Mesenchymal stem cell (in vitro differentiated cells and primary cell): Measurements from ENCODE around the gene CSTB.

Experiments used
- DNase-seq: peaks from one replicate; pipeline ENCODE4 v3.0.0-alpha.2; 2013
- H2AFZ ChIP-seq: one replicate; pipeline ENCODE4 v1.6.1; 2013; ENCODE audit warnings: low read depth, mild to moderate bottlenecking, control low read depth, inconsistent platforms, low read length, moderate library complexity
- H2AK5ac ChIP-seq: 2 replicates; pipeline ENCODE4 v1.6.1; 2013; ENCODE audit warnings: low read length, moderate library complexity, mild to moderate bottlenecking, inconsistent platforms; ENCODE audit not compliant: severe bottlenecking
- H2BK120ac ChIP-seq: one replicate; pipeline ENCODE4 v1.6.1; 2013; ENCODE audit warnings: low read depth, mild to moderate bottlenecking, inconsistent platforms, low read length, moderate library complexity
- H2BK12ac ChIP-seq, 2 experiments: one replicate each; pipeline ENCODE4 v1.6.1; 2013; ENCODE audit warnings: inconsistent platforms in 2 of 2, low read length in 2 of 2, mild to moderate bottlenecking in 2 of 2, moderate library complexity in 2 of 2, control low read depth in 1 of 2
- H2BK15ac ChIP-seq: one replicate; pipeline ENCODE4 v1.6.1; 2013; ENCODE audit warnings: mild to moderate bottlenecking, low read depth, inconsistent platforms; ENCODE audit not compliant: poor library complexity, severe bottlenecking
- H2BK5ac ChIP-seq: 2 replicates; pipeline ENCODE4 v1.6.1; 2013; ENCODE audit warnings: low read depth, mild to moderate bottlenecking, low read length, control low read depth, inconsistent platforms; ENCODE audit not compliant: poor library complexity, severe bottlenecking
- H3K14ac ChIP-seq, 2 experiments: one replicate each; pipeline ENCODE4 v1.6.1; 2013; ENCODE audit warnings: inconsistent platforms in 2 of 2, low read length in 2 of 2, control low read depth in 1 of 2, mild to moderate bottlenecking in 1 of 2, moderate library complexity in 1 of 2
- H3K18ac ChIP-seq, 2 experiments: one replicate each; pipeline ENCODE4 v1.6.1; 2013; ENCODE audit warnings: inconsistent platforms in 2 of 2, low read length in 2 of 2, control low read depth in 1 of 2, low read depth in 1 of 2, mild to moderate bottlenecking in 1 of 2
- H3K23ac ChIP-seq, 2 experiments: one replicate each; pipeline ENCODE4 v1.6.1; 2013; ENCODE audit warnings: inconsistent platforms in 2 of 2, low read length in 2 of 2, mild to moderate bottlenecking in 2 of 2, moderate library complexity in 2 of 2, control low read depth in 1 of 2
- H3K27ac ChIP-seq: 2 replicates; pipeline ENCODE4 v1.5.1; 2013; ENCODE audit warnings: mild to moderate bottlenecking, moderate library complexity, low read length, control low read depth, inconsistent platforms; ENCODE audit not compliant: poor library complexity, severe bottlenecking
- H3K27me3 ChIP-seq, 2 experiments: 2 replicates each; pipeline versions ENCODE4 v1.6.1 to v1.7.0; 2013; ENCODE audit warnings: low read length in 2 of 2, mild to moderate bottlenecking in 2 of 2, moderate library complexity in 2 of 2, control low read depth in 1 of 2, inconsistent platforms in 1 of 2; ENCODE audit not compliant: control insufficient read depth in 1 of 2, insufficient read depth in 1 of 2
- H3K36me3 ChIP-seq, 2 experiments: 2 replicates each; pipeline versions ENCODE4 v1.6.1 to v1.7.0; 2013; ENCODE audit warnings: low read length in 2 of 2, control low read depth in 1 of 2, inconsistent platforms in 1 of 2, low read depth in 1 of 2, mild to moderate bottlenecking in 1 of 2; ENCODE audit not compliant: insufficient read depth in 2 of 2, control insufficient read depth in 1 of 2
- H3K4ac ChIP-seq, 2 experiments: one replicate each; pipeline ENCODE4 v1.6.1; 2013; ENCODE audit warnings: inconsistent platforms in 2 of 2, low read length in 2 of 2, mild to moderate bottlenecking in 2 of 2, moderate library complexity in 2 of 2, control low read depth in 1 of 2, low read depth in 1 of 2
- H3K4me1 ChIP-seq: 2 replicates; pipeline ENCODE4 v1.6.1; 2013; ENCODE audit warnings: low read depth, low read length, control low read depth; ENCODE audit not compliant: control insufficient read depth, insufficient read depth
- H3K4me2 ChIP-seq: 2 replicates; pipeline ENCODE4 v1.6.1; 2013; ENCODE audit warnings: low read length, mild to moderate bottlenecking, inconsistent platforms; ENCODE audit not compliant: poor library complexity, severe bottlenecking
- H3K4me3 ChIP-seq, 2 experiments: 2 replicates each; pipeline versions ENCODE4 v1.5.1 to v1.7.0; 2013; ENCODE audit warnings: low read length in 2 of 2, mild to moderate bottlenecking in 2 of 2, control low read depth in 1 of 2, low read depth in 1 of 2; ENCODE audit not compliant: insufficient read depth in 1 of 2
- H3K79me1 ChIP-seq: replicated peaks from 2 replicates; pipeline ENCODE4 v1.6.1; 2013; ENCODE audit warnings: mild to moderate bottlenecking, control low read depth, low read length, inconsistent platforms; ENCODE audit not compliant: poor library complexity, severe bottlenecking
- H3K9ac ChIP-seq: 2 replicates; pipeline ENCODE4 v1.7.0; 2013; ENCODE audit warnings: mild to moderate bottlenecking, low read length, moderate library complexity
- H3K9me3 ChIP-seq: 2 replicates; pipeline ENCODE4 v1.7.0; 2013; ENCODE audit warnings: mild to moderate bottlenecking, low read length; ENCODE audit not compliant: control insufficient read depth
- H4K8ac ChIP-seq: one replicate; pipeline ENCODE4 v1.6.1; 2013; ENCODE audit warnings: inconsistent platforms, mild to moderate bottlenecking, low read length, moderate library complexity
- H4K91ac ChIP-seq: one replicate; pipeline ENCODE4 v1.6.1; 2013; ENCODE audit warnings: mild to moderate bottlenecking, low read length, inconsistent platforms
- WGBS: methylation state at CpG from one replicate; pipeline ENCODE4 v1.1.7; 2013; ENCODE audit warnings: mixed read lengths; 5-methylcytosine and 5-hydroxymethylcytosine counted together

CSTB gene

DNA sequence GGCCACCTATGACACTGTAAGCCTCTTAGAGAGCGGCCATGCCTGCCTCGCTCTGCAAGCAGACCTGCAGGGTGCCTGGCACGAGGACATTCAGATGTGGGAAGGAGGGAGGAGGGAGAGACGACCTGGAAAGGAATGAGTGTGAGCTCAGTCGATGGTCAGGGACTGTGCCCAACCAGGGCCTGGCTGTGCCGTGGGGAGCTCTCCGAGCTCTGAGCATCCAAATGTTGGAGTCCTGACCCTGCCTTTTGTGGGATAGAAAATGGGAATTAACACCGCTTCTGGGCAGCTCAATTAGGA lies 7.3 kb downstream of the CSTB start:
- Histone ChIP-seq H4K91ac (peak overlapping the region; percentile 100), H3K14ac (no peak overlapping the region), H2BK12ac (peak overlapping the region; percentile 75), H2BK5ac (no peak overlapping the region), H3K18ac (peak overlapping the region; percentile 90 to 93), H2BK15ac (peak overlapping the region; percentile 31), H3K27me3 (no peaks in the 10 kb centered on the region), H3K9ac (peak overlapping the region; percentile 80), H3K4me2 (no peak overlapping the region), H2AK5ac (peak overlapping the region; percentile 16), H3K4ac (no peak overlapping the region), H2BK120ac (no peak overlapping the region), H3K36me3 (peaks cover 16 to 30% of the 10 kb centered on the region in 2 experiments), H3K23ac (no peak overlapping the region), H2AFZ (no peak overlapping the region), H3K9me3 (no peaks in the 10 kb centered on the region), H4K8ac (peak overlapping the region; percentile 80), H3K4me1 (peaks cover 27% of the 10 kb centered on the region), H3K4me3 (no peak overlapping the region), H3K27ac (no peak overlapping the region), H3K79me1 (peaks cover 6% of the 10 kb centered on the region)
- DNase-seq: no peak
- 76% methylated on average over 6 of the region's 8 CpGs for WGBS

GRCh38 chr21:43767984-43768867 lies 7.9 kb downstream of the CSTB start:
- H3K23ac ChIP-seq: no peak overlapping the region
- H3K27ac ChIP-seq: peak overlapping the region; percentile 23
- peak overlapping the region; percentile 80 for H3K9ac ChIP-seq
- H2BK15ac ChIP-seq: peak overlapping the region; percentile 96
- H3K4me3 ChIP-seq: no peak overlapping the region
- peak overlapping the region; percentile 95 to 100 for H3K4ac ChIP-seq
- H2AK5ac ChIP-seq: peak overlapping the region; percentile 88
- peak overlapping the region in 1 of 2 experiments; percentile 93 for H3K14ac ChIP-seq
- DNase-seq: peak; percentile 81
- H2BK120ac ChIP-seq: peak overlapping the region; percentile 97
- 65% methylated on average over 34 of the region's 34 CpGs for whole genome bisulfite sequencing
- peaks cover 2% of the 10 kb centered on the region for H3K79me1 ChIP-seq
- peak overlapping the region; percentile 90 to 93 for H3K18ac ChIP-seq
- H2BK5ac ChIP-seq: peak overlapping the region; percentile 67
- H4K8ac ChIP-seq: peak overlapping the region; percentile 80
- peaks cover under 1% of the 10 kb centered on the region for H3K9me3 ChIP-seq
- peaks cover 13 to 28% of the 10 kb centered on the region in 2 experiments for H3K36me3 ChIP-seq
- no peak overlapping the region for H2AFZ ChIP-seq
- H3K4me1 ChIP-seq: peaks cover 27% of the 10 kb centered on the region
- no peaks in the 10 kb centered on the region for H3K27me3 ChIP-seq
- peak overlapping the region; percentile 81 to 97 for H2BK12ac ChIP-seq
- peak overlapping the region; percentile 100 for H4K91ac ChIP-seq
- H3K4me2 ChIP-seq: no peak overlapping the region

GRCh38 chr21:43767498-43767983 lies 8.6 kb downstream of the CSTB start:
- Histone ChIP-seq H3K23ac (peak overlapping the region in 1 of 2 experiments; percentile 37), H3K9me3 (peaks cover 4% of the 10 kb centered on the region), H3K4me3 (no peak overlapping the region), H3K9ac (peak overlapping the region; percentile 80), H3K4me1 (peaks cover 27% of the 10 kb centered on the region), H2BK15ac (peak overlapping the region; percentile 96), H4K91ac (peak overlapping the region; percentile 100), H2AK5ac (peak overlapping the region; percentile 88), H2BK120ac (peak overlapping the region; percentile 97), H2BK12ac (peak overlapping the region; percentile 81 to 97), H2BK5ac (peak overlapping the region; percentile 67), H3K4me2 (no peak overlapping the region), H3K27me3 (no peaks in the 10 kb centered on the region), H3K18ac (peak overlapping the region; percentile 90 to 91), H3K36me3 (peaks cover 13 to 28% of the 10 kb centered on the region in 2 experiments), H4K8ac (peak overlapping the region; percentile 80), H3K27ac (no peak overlapping the region), H3K79me1 (no peaks in the 10 kb centered on the region), H3K4ac (peak overlapping the region; percentile 95 to 100), H2AFZ (no peak overlapping the region), H3K14ac (peak overlapping the region in 1 of 2 experiments; percentile 93)
- 94% methylated on average over 15 of the region's 15 CpGs for WGBS
- no peak for DNase-seq
